Stimulated activated CD8-positive, alpha-beta memory T cell treated with anti-CD3 and anti-CD28 coated beads, Interleukin-7, amount 100 ng/mL, for 24 hours (primary cell): Measurements from ENCODE around the gene GPD2.
"Not testable (repeated sequence)": the region's sequence is repeated elsewhere in the genome, so short reads cannot be mapped to it uniquely, and the experiment has no call there.

Source experiments
- DNase-seq: peaks from one replicate; pipeline ENCODE4 v3.0.0-alpha.2; 2020; ENCODE audit warnings: low read depth

The GPD2 gene

GRCh38 chr2:156590085-156590739 lies 154.0 kb downstream of the GPD2 start:
- DNase-seq, result no peak

GRCh38 chr2:156592809-156593593 lies 156.8 kb downstream of the GPD2 start:
- no peak for DNase-seq

- DNase-seq, result no peak
Measured at GRCh38 chr2:156593594-156593921, 157.4 kb downstream of the GPD2 start.

- no peak for DNase-seq
Measured at GRCh38 chr2:156598563-156598962, 162.4 kb downstream of the GPD2 start.

- no peak for DNase-seq
Measured at GRCh38 chr2:156600196-156600595, 164.0 kb downstream of the GPD2 start.

GRCh38 chr2:156601855-156602551 lies 165.8 kb downstream of the GPD2 start:
- DNase-seq, result no peak

- no peak for DNase-seq
Measured at GRCh38 chr2:156602552-156602933, 166.4 kb downstream of the GPD2 start.

- DNase-seq, result no peak
Measured at GRCh38 chr2:156615836-156616322, 179.7 kb downstream of the GPD2 start.

GRCh38 chr2:156618071-156618470 lies 181.9 kb downstream of the GPD2 start:
- DNase-seq, result not testable (repeated sequence)

- DNase-seq, result no peak
Measured at GRCh38 chr2:156619021-156619539, 182.9 kb downstream of the GPD2 start.

- DNase-seq, result no peak
Measured at GRCh38 chr2:156622491-156622890, 186.3 kb downstream of the GPD2 start.

GRCh38 chr2:156625360-156626170 lies 189.4 kb downstream of the GPD2 start:
- DNase-seq, result no peak

GRCh38 chr2:156626931-156627330 lies 190.8 kb downstream of the GPD2 start:
- no peak for DNase-seq

GRCh38 chr2:156630579-156631337 lies 194.6 kb downstream of the GPD2 start:
- no peak for DNase-seq

GRCh38 chr2:156635646-156636045 lies 199.5 kb downstream of the GPD2 start:
- no peak for DNase-seq
